Right lobe of liver (tissue), 4 donors: ENCODE measurements around the gene METTL25.

Experiments used
- CTCF ChIP-seq, 4 donors: fragments of 200-600 bp in 3 of 4; fragments of 450-650 bp in 1 of 4; IDR thresholded peaks; one replicate each; pipeline versions ENCODE4 v1.5.1 to v1.8.0; 2016 to 2022; ENCODE audit warnings: antibody characterized with exemption in 4 of 4, mild to moderate bottlenecking in 2 of 4
- POLR2A ChIP-seq: fragments of 450-650 bp; IDR thresholded peaks from one replicate; pipeline ENCODE4 v1.6.1; 2017; ENCODE audit warnings: antibody characterized with exemption, mild to moderate bottlenecking
- donor health status: DM: no; HTN: no; CAD: no.
- donor health status: DM: no; HTN: no; CAD: no.
- donor health status: DM: no; HTN: yes; CAD: no.

- TF ChIP-seq POLR2A: no peak
- TF ChIP-seq CTCF (IDR thresholded peaks at IDR 0.05): no peak
These were observed 82.6 kb downstream of the METTL25 start for GRCh38 chr12:82440885-82441284.
